ENCODE data around the gene SCRN1. TPM values are rescaled to one million over a fixed set of nuclear protein-coding genes. Genes with fewer than 3 reads are reported as not detected.

Gene SCRN1
- total and polyA plus RNA-seq, 2 experiments from 2014 or later, result 15.2 to 66.7 TPM

GRCh38 chr7:29987811-29988317 is 1.7 kb downstream of the SCRN1 start (continued):
- TF ChIP-seq EZH2phosphoT487 (IDR thresholded peaks at IDR 0.05; ENCODE audit: unreplicated experiment), result no peak
- TF ChIP-seq, protein P1, sequence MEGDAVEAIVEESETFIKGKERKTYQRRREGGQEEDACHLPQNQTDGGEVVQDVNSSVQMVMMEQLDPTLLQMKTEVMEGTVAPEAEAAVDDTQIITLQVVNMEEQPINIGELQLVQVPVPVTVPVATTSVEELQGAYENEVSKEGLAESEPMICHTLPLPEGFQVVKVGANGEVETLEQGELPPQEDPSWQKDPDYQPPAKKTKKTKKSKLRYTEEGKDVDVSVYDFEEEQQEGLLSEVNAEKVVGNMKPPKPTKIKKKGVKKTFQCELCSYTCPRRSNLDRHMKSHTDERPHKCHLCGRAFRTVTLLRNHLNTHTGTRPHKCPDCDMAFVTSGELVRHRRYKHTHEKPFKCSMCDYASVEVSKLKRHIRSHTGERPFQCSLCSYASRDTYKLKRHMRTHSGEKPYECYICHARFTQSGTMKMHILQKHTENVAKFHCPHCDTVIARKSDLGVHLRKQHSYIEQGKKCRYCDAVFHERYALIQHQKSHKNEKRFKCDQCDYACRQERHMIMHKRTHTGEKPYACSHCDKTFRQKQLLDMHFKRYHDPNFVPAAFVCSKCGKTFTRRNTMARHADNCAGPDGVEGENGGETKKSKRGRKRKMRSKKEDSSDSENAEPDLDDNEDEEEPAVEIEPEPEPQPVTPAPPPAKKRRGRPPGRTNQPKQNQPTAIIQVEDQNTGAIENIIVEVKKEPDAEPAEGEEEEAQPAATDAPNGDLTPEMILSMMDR (conservative IDR thresholded peaks at IDR 0.05; ENCODE audit: low read depth in 2 of 2), result no peak
- no peak for TF ChIP-seq NANOG (IDR thresholded peaks at IDR 0.05; ENCODE audit: borderline replicate concordance)
- no peak for TF ChIP-seq ZNF331 (CRISPR knock-in tag; IDR thresholded peaks at IDR 0.05; ENCODE audit: low read depth)
- no peak for TF ChIP-seq REST (IDR thresholded peaks at IDR 0.05; ENCODE audit: unreplicated experiment)
- TF ChIP-seq POLR2AphosphoS5 (IDR thresholded peaks at IDR 0.05; ENCODE audit: low read depth), result no peak

DNA sequence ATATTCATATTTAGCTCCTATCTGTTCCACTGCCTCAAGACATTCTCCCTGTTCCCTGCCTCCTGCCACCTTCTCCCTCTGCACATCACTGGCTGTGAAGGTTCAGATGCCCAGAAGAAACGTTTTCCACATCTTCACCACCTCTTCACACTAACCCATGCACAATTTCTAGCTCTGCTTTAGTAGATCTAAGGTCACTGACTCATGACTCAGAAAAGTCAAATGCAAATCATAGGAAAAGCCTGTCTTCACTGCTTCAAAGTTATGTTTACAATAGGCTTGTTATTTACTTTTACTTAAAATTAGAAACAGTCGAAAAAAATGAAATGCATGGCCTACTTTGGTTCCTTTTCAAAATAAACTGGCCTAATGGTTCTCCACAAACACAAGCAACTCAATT is 2.5 kb downstream of the SCRN1 start:
- Histone ChIP-seq H3K79me2 (replicated peaks; ENCODE audit: insufficient read depth) (peaks cover 64% of the 10 kb centered on the region), H2AFZ (no peak overlapping the region), H3K4me3 (no peak overlapping the region), H3K36me3 (ENCODE audit: insufficient read depth) (no peaks in the 10 kb centered on the region), H3K9me2 (ENCODE audit: insufficient read depth) (no peaks in the 10 kb centered on the region), H3K27ac (ENCODE audit: low read depth) (no peak overlapping the region), H4K20me1 (replicated peaks; ENCODE audit: insufficient read depth) (peaks cover 15% of the 10 kb centered on the region), H3F3A (replicated peaks; ENCODE audit: low read depth) (0 out of 2 replicates have a peak, but pooled peaks cover 8% of the 10 kb centered on the region), H3K27me3 (ENCODE audit: insufficient read depth) (peaks cover 17% of the 10 kb centered on the region), H3K4me1 (ENCODE audit: insufficient read depth) (peaks cover 17% of the 10 kb centered on the region), H3K4me2 (peak overlapping the region; percentile 98)
- H3K36me3 Mint-ChIP-seq (ENCODE audit: low read depth), result 0 out of 3 replicates have a peak, but pooled peaks cover 6% of the 10 kb centered on the region
- no peak for ATAC-seq
- no peak overlapping the region for H3K4me3 Mint-ChIP-seq
- no peak for DNase-seq (ENCODE audit: low spot score)
- peaks cover 3% of the 10 kb centered on the region; the same call in 1 of the 3 replicates for H3K9me3 Mint-ChIP-seq
- H3K27ac Mint-ChIP-seq, result no peak overlapping the region
- peaks cover 18% of the 10 kb centered on the region for H3K4me1 Mint-ChIP-seq
- peaks cover 11% of the 10 kb centered on the region for H3K27me3 Mint-ChIP-seq (ENCODE audit: insufficient read depth, low read depth, poor library complexity)
- TF ChIP-seq JUNB (IDR thresholded peaks at IDR 0.05; ENCODE audit: unreplicated experiment), result no peak
- no peak for TF ChIP-seq EZH2 (IDR thresholded peaks at IDR 0.05; ENCODE audit: low read depth, unreplicated experiment)
- TF ChIP-seq ZNF331 (CRISPR knock-in tag; IDR thresholded peaks at IDR 0.05; ENCODE audit: low read depth), result no peak
- no peak for TF ChIP-seq STAT1 (IDR thresholded peaks at IDR 0.05; ENCODE audit: unreplicated experiment)
- TF ChIP-seq POLR2AphosphoS5 (IDR thresholded peaks at IDR 0.05; ENCODE audit: low read depth), result no peak
- no peak for TF ChIP-seq ZNF114 (CRISPR knock-in tag; IDR thresholded peaks at IDR 0.05)
- TF ChIP-seq EZH2phosphoT487 (IDR thresholded peaks at IDR 0.05; ENCODE audit: unreplicated experiment), result no peak
- TF ChIP-seq NANOG (IDR thresholded peaks at IDR 0.05; ENCODE audit: borderline replicate concordance), result no peak
- TF ChIP-seq REST (IDR thresholded peaks at IDR 0.05; ENCODE audit: unreplicated experiment), result no peak
- no peak for TF ChIP-seq CREB1 (CRISPR knock-in tag; IDR thresholded peaks at IDR 0.05; ENCODE audit: low read depth)

Data from GM23338 (cell line).